ENCODE measurements around the gene SLC12A9. TPM values are rescaled to one million over a fixed set of nuclear protein-coding genes. Genes with fewer than 3 reads are reported as not detected.
A peak's percentile ranks its signal among the peaks of the same experiment; 100 is the strongest.
"Not testable (repeated sequence)": the region's sequence is repeated elsewhere in the genome, so short reads cannot be mapped to it uniquely, and the experiment has no call there.

Gene SLC12A9
- total RNA-seq, 6 donors from 2014 or later = 14.5 to 50.1 (median 43.9) TPM

GRCh38 chr7:100899432-100899831, 46.9 kb downstream of the SLC12A9 start:
- no peak for TF ChIP-seq POLR2AphosphoS5 (IDR thresholded peaks at IDR 0.05)
- TF ChIP-seq EP300 (IDR thresholded peaks at IDR 0.05) = no peak
- TF ChIP-seq POLR2A (IDR thresholded peaks at IDR 0.05) = no peak
- TF ChIP-seq, protein P1, sequence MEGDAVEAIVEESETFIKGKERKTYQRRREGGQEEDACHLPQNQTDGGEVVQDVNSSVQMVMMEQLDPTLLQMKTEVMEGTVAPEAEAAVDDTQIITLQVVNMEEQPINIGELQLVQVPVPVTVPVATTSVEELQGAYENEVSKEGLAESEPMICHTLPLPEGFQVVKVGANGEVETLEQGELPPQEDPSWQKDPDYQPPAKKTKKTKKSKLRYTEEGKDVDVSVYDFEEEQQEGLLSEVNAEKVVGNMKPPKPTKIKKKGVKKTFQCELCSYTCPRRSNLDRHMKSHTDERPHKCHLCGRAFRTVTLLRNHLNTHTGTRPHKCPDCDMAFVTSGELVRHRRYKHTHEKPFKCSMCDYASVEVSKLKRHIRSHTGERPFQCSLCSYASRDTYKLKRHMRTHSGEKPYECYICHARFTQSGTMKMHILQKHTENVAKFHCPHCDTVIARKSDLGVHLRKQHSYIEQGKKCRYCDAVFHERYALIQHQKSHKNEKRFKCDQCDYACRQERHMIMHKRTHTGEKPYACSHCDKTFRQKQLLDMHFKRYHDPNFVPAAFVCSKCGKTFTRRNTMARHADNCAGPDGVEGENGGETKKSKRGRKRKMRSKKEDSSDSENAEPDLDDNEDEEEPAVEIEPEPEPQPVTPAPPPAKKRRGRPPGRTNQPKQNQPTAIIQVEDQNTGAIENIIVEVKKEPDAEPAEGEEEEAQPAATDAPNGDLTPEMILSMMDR (IDR thresholded peaks at IDR 0.05) = no peak
- H3K9me3 ChIP-seq = no peaks in the 10 kb centered on the region
- DNase-seq (no peak), ATAC-seq (ENCODE audit: low FRiP score in 2 of 2) (no peak)
- peaks cover 0 to 29% (median 20%) of the 10 kb centered on the region in 4 donors for H3K27me3 ChIP-seq
- no peaks in the 10 kb centered on the region for H3K36me3 ChIP-seq
- WGBS, 2 donors = 88 to 91% methylated on average over 5 of the region's 5 CpGs
- no peak overlapping the region for H3K4me3 ChIP-seq
- H3K4me1 ChIP-seq = peaks cover 23 to 30% (median 27%) of the 10 kb centered on the region in 4 donors
- H3K27ac ChIP-seq = no peak overlapping the region

DNA sequence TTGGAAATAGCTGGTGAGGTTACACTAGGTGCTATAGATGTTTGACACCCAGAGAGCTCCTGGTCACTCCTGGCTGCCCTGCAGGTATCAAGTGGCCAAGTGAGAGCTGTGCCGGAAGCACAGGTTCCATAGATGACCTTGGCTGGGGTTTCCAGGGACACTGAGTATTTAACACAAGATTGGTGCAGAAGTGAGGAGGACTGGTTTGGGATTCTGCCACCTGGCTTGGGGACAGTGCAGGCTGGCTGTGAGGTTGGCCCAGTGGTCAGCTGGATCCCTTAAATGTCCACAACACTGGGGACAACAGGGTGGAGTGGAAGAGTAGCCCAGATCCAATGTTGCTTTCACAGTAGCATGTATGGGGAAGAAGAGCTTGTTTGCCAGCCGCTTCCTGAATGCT, 48.5 kb downstream of the SLC12A9 start:
- no peaks in the 10 kb centered on the region for H3K9me3 ChIP-seq
- no peaks in the 10 kb centered on the region for H3K36me3 ChIP-seq
- TF ChIP-seq, protein P1 (IDR thresholded peaks at IDR 0.05) = no peak
- TF ChIP-seq POLR2A (IDR thresholded peaks at IDR 0.05) (no peak), POLR2AphosphoS5 (IDR thresholded peaks at IDR 0.05) (no peak), EP300 (IDR thresholded peaks at IDR 0.05) (no peak)
- H3K4me1 ChIP-seq = peaks cover 9 to 14% (median 12%) of the 10 kb centered on the region in 4 donors
- H3K27ac ChIP-seq = no peak overlapping the region
- peaks cover 0 to 15% (median 9%) of the 10 kb centered on the region in 4 donors for H3K27me3 ChIP-seq
- no peak overlapping the region for H3K4me3 ChIP-seq
- WGBS, 2 donors = 77 to 82% methylated on average over 2 of the region's 2 CpGs
- ATAC-seq (ENCODE audit: low FRiP score in 2 of 2) (no peak), DNase-seq (peak in 1 of 2 donors; percentile 38)

DNA sequence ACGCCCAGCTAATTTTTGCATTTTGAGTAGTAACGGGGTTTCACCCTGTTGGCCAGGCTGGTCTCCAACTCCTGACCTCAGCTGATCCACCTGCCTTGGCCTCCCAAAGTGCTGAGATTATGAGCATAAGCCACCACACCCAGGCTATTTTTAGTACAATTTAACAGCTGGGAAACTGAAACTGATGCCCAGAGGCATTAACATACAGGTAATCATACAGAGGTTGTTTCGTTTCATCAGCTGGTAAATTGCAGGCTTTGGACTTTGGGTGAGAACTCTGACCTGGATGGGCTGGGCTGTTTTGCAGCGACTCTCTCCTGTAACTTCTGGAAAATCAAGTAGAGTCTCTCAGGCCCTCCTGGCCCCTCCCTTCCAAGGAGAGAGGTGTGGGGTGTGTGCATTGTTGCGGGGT, 49.4 kb downstream of the SLC12A9 start:
- no peak overlapping the region for H3K4me3 ChIP-seq
- no peak overlapping the region for H3K27ac ChIP-seq
- H3K4me1 ChIP-seq = peaks cover 0 to 5% (median 4%) of the 10 kb centered on the region in 4 donors
- no peak for ATAC-seq (ENCODE audit: low FRiP score in 2 of 2)
- 81 to 82% methylated on average over 4 to 5 of the region's 5 CpGs for WGBS, 2 donors
- DNase-seq = no peak
- TF ChIP-seq, protein P1 (IDR thresholded peaks at IDR 0.05) = no peak
- TF ChIP-seq POLR2A (IDR thresholded peaks at IDR 0.05) (no peak), EP300 (IDR thresholded peaks at IDR 0.05) (no peak), POLR2AphosphoS5 (IDR thresholded peaks at IDR 0.05) (no peak)
- peaks cover 0 to 7% (median 3%) of the 10 kb centered on the region in 4 donors for H3K27me3 ChIP-seq
- H3K36me3 ChIP-seq = no peaks in the 10 kb centered on the region
- H3K9me3 ChIP-seq = no peaks in the 10 kb centered on the region

GRCh38 chr7:100902638-100903037, 50.1 kb downstream of the SLC12A9 start:
- H3K27me3 ChIP-seq = peaks cover 0 to 4% (median 0%) of the 10 kb centered on the region in 4 donors
- no peaks in the 10 kb centered on the region for H3K36me3 ChIP-seq
- TF ChIP-seq, protein P1 (IDR thresholded peaks at IDR 0.05) = no peak
- TF ChIP-seq POLR2A (IDR thresholded peaks at IDR 0.05) (no peak), POLR2AphosphoS5 (IDR thresholded peaks at IDR 0.05) (no peak), EP300 (IDR thresholded peaks at IDR 0.05) (no peak)
- no peak overlapping the region for H3K4me3 ChIP-seq
- peak in 1 of 2 donors; percentile 57 for ATAC-seq (ENCODE audit: low FRiP score in 2 of 2)
- DNase-seq = peak in 1 of 2 donors; percentile 42
- WGBS, 2 donors = 86 to 90% methylated on average over 7 of the region's 7 CpGs
- no peak overlapping the region for H3K27ac ChIP-seq
- H3K9me3 ChIP-seq = no peaks in the 10 kb centered on the region
- H3K4me1 ChIP-seq = no peaks in the 10 kb centered on the region

- no peaks in the 10 kb centered on the region for H3K4me1 ChIP-seq
- WGBS, 2 donors = 94 to 97% methylated on average over 5 of the region's 5 CpGs
These were observed 56.0 kb downstream of the SLC12A9 start for GRCh38 chr7:100908512-100908911.

GRCh38 chr7:100910443-100910842, 57.9 kb downstream of the SLC12A9 start:
- H3K27ac ChIP-seq, H3K4me1 ChIP-seq, H3K4me3 ChIP-seq, H3K9me3 ChIP-seq, H3K27me3 ChIP-seq, H3K36me3 ChIP-seq, DNase-seq: not testable (repeated sequence)
- ATAC-seq (ENCODE audit: low FRiP score in 2 of 2) = peak in 1 of 2 donors; percentile 59
- 76 to 86% methylated on average over 3 to 7 of the region's 7 CpGs for WGBS, 2 donors

More at GRCh38 chr7:100908512-100908911, 56.0 kb downstream of the SLC12A9 start:
- no peak overlapping the region for H3K27ac ChIP-seq
- H3K36me3 ChIP-seq = no peaks in the 10 kb centered on the region
- H3K9me3 ChIP-seq = no peaks in the 10 kb centered on the region
- no peak for TF ChIP-seq EP300 (IDR thresholded peaks at IDR 0.05)
- TF ChIP-seq, protein P1 (IDR thresholded peaks at IDR 0.05) = no peak
- no peak for TF ChIP-seq POLR2A (IDR thresholded peaks at IDR 0.05)
- TF ChIP-seq POLR2AphosphoS5 (IDR thresholded peaks at IDR 0.05) = no peak
- no peak for ATAC-seq (ENCODE audit: low FRiP score in 2 of 2)
- H3K4me3 ChIP-seq = no peak overlapping the region
- no peak for DNase-seq
- H3K27me3 ChIP-seq = no peaks in the 10 kb centered on the region

All from upper lobe of left lung (tissue), 6 donors.